ENCODE results near the gene PPP2R5E.
A peak's percentile ranks its signal among the peaks of the same experiment; 100 is the strongest.

The PPP2R5E gene

GRCh38 chr14:63435204-63435603, 108.0 kb downstream of the PPP2R5E start:
- no peak for DNase-seq (ENCODE audit: low read depth in 1 of 2, low spot score in 1 of 2)

- DNase-seq (ENCODE audit: low read depth in 1 of 2, low spot score in 1 of 2) = no peak
Measured at GRCh38 chr14:63432888-63433552, 110.2 kb downstream of the PPP2R5E start.

- no peak for DNase-seq (ENCODE audit: low read depth in 1 of 2, low spot score in 1 of 2)
Measured at GRCh38 chr14:63432228-63432627, 110.9 kb downstream of the PPP2R5E start.

- no peak for DNase-seq (ENCODE audit: low read depth in 1 of 2, low spot score in 1 of 2)
Measured at GRCh38 chr14:63431466-63431865, 111.7 kb downstream of the PPP2R5E start.

- no peak for DNase-seq (ENCODE audit: low read depth in 1 of 2, low spot score in 1 of 2)
Measured at GRCh38 chr14:63428486-63428885, 114.7 kb downstream of the PPP2R5E start.

GRCh38 chr14:63426838-63427352, 116.3 kb downstream of the PPP2R5E start:
- no peak for DNase-seq (ENCODE audit: low read depth in 1 of 2, low spot score in 1 of 2)

GRCh38 chr14:63423889-63424288, 119.3 kb downstream of the PPP2R5E start:
- no peak for DNase-seq (ENCODE audit: low read depth in 1 of 2, low spot score in 1 of 2)

GRCh38 chr14:63423381-63423780, 119.8 kb downstream of the PPP2R5E start:
- no peak for DNase-seq (ENCODE audit: low read depth in 1 of 2, low spot score in 1 of 2)

- DNase-seq (ENCODE audit: low read depth in 1 of 2, low spot score in 1 of 2) = no peak
Measured at GRCh38 chr14:63421919-63422318, 121.3 kb downstream of the PPP2R5E start.

- DNase-seq (ENCODE audit: low read depth in 1 of 2, low spot score in 1 of 2) = no peak
Measured at GRCh38 chr14:63421226-63421625, 122.0 kb downstream of the PPP2R5E start.

- no peak for DNase-seq (ENCODE audit: low read depth in 1 of 2, low spot score in 1 of 2)
Measured at GRCh38 chr14:63418020-63418419, 125.2 kb downstream of the PPP2R5E start.

GRCh38 chr14:63413009-63413408, 130.2 kb downstream of the PPP2R5E start:
- DNase-seq (ENCODE audit: low read depth in 1 of 2, low spot score in 1 of 2) = no peak

GRCh38 chr14:63406333-63406732, 136.8 kb downstream of the PPP2R5E start:
- DNase-seq (ENCODE audit: low read depth in 1 of 2, low spot score in 1 of 2) = no peak

GRCh38 chr14:63405715-63406114, 137.5 kb downstream of the PPP2R5E start:
- DNase-seq (ENCODE audit: low read depth in 1 of 2, low spot score in 1 of 2) = no peak

- DNase-seq (ENCODE audit: low read depth in 1 of 2, low spot score in 1 of 2) = no peak
Measured at GRCh38 chr14:63404906-63405305, 138.3 kb downstream of the PPP2R5E start.

GRCh38 chr14:63401646-63402045, 141.5 kb downstream of the PPP2R5E start:
- no peak for DNase-seq (ENCODE audit: low read depth in 1 of 2, low spot score in 1 of 2)

- DNase-seq (ENCODE audit: low read depth in 1 of 2, low spot score in 1 of 2) = no peak
Measured at GRCh38 chr14:63398952-63399351, 144.2 kb downstream of the PPP2R5E start.

- DNase-seq (ENCODE audit: low read depth in 1 of 2, low spot score in 1 of 2) = no peak
Measured at GRCh38 chr14:63394841-63395240, 148.3 kb downstream of the PPP2R5E start.

GRCh38 chr14:63394432-63394831, 148.7 kb downstream of the PPP2R5E start:
- no peak for DNase-seq (ENCODE audit: low read depth in 1 of 2, low spot score in 1 of 2)

GRCh38 chr14:63393012-63393411, 150.2 kb downstream of the PPP2R5E start:
- DNase-seq (ENCODE audit: low read depth in 1 of 2, low spot score in 1 of 2) = no peak

- no peak for DNase-seq (ENCODE audit: low read depth in 1 of 2, low spot score in 1 of 2)
Measured at GRCh38 chr14:63392236-63392635, 150.9 kb downstream of the PPP2R5E start.

- DNase-seq (ENCODE audit: low read depth in 1 of 2, low spot score in 1 of 2) = peak; percentile 23 to 25
Measured at GRCh38 chr14:63388766-63389431, 154.3 kb downstream of the PPP2R5E start.

- no peak for DNase-seq (ENCODE audit: low read depth in 1 of 2, low spot score in 1 of 2)
Measured at GRCh38 chr14:63387711-63388110, 155.5 kb downstream of the PPP2R5E start.

All from activated CD4-positive, alpha-beta T cell treated with anti-CD3 and anti-CD28 coated beads, Interleukin-2, amount 50 U/mL, for 24 hours (primary cell).